ENCODE results near the gene ZFP42. TPM values are rescaled to one million over a fixed set of nuclear protein-coding genes. Genes with fewer than 3 reads are reported as not detected.

Gene ZFP42
- total RNA-seq, 1 experiment from 2014 or later, result 0.05 TPM

DNA sequence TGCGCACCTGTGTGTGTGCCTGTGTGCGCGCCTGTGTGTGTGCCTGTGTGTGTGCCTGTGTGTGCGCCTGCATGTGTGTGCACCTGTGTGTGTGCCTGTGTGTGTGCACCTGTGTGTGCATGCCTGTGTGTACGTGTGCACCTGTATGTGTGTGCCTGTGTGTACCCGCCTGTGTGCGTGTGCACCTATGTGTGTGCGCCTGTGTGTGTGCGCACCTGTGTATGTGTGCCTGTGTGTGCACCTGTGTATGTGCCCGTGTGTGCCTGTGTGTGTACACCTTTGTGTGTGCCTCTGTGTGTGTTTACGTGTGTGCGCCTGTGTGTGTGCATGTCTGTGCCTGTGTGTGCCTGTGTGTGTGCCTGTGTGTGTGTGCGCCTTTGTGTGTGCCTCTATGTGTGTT, 33.5 kb downstream of the ZFP42 start:
- CTCF ChIA-PET, result no interaction called here

DNA sequence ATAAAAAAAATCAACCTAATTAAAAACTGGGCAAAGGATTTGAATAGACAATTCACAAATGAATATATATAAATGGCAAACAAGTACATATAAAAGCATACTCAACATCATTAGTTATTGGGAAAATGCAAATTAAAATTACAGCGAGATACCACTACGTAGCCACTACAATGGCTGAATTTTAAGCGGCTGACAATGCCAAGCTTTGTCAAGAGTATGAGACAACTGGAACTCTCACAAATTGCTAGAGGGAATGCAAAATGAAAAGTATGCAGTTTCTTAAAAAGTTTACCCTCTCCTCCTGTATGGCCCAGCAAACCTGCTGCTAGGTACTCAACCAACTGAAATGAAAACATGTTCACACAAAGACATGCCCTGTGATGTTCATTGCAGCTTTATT, 34.8 kb downstream of the ZFP42 start:
- Histone ChIP-seq H3K27me3 (ENCODE audit: control insufficient read depth, insufficient read depth, low read length) (no peaks in the 10 kb centered on the region), H3K27ac (ENCODE audit: low read length) (no peak overlapping the region), H3K9me3 (ENCODE audit: control insufficient read depth, insufficient read depth, low read depth, low read length) (no peaks in the 10 kb centered on the region), H3K4me1 (ENCODE audit: control insufficient read depth, insufficient read depth, low read length) (no peaks in the 10 kb centered on the region), H3K36me3 (ENCODE audit: control insufficient read depth, insufficient read depth, low read length) (no peaks in the 10 kb centered on the region), H3K4me3 (ENCODE audit: low read depth in 2 of 2, low read length in 2 of 2) (no peak overlapping the region)
- ATAC-seq, result no peak
- intact Hi-C loops (cut with micrococcal nuclease; ENCODE audit: unreplicated experiment) (no loop called here), in situ Hi-C loops (cut with HindIII; ENCODE audit: low pct_unique_long_range_greater_than_20kb, low sequenced_read_pairs) (no loop called here)
- ChIA-PET POLR2A (no interaction called here), CTCF (no interaction called here)
- TF ChIP-seq POLR2AphosphoS5 (IDR thresholded peaks at IDR 0.05; ENCODE audit: low read depth, low read length), result no peak
- DNase-seq (ENCODE audit: low read depth, low spot score), result no peak
- BruUV-seq (replicated peaks), result no TSS peak

More for the DNA sequence above, 33.5 kb downstream of the ZFP42 start:
- H3K4me1 ChIP-seq (ENCODE audit: control insufficient read depth, insufficient read depth, low read length), result no peaks in the 10 kb centered on the region
- H3K27ac ChIP-seq (ENCODE audit: low read length), result no peak overlapping the region
- no TSS peak for BruUV-seq (replicated peaks)
- no peak overlapping the region for H3K4me3 ChIP-seq (ENCODE audit: low read depth in 2 of 2, low read length in 2 of 2)
- no peak for TF ChIP-seq TCF7L2 (IDR thresholded peaks at IDR 0.05; ENCODE audit: low read depth, low read length)
- no peak for TF ChIP-seq POLR2AphosphoS5 (IDR thresholded peaks at IDR 0.05; ENCODE audit: low read depth, low read length)
- no peak for TF ChIP-seq CTCF (IDR thresholded peaks at IDR 0.05)
- TF ChIP-seq SIN3A (IDR thresholded peaks at IDR 0.05; ENCODE audit: borderline replicate concordance, insufficient read depth, low read depth, low read length), result no peak
- TF ChIP-seq, protein P1, sequence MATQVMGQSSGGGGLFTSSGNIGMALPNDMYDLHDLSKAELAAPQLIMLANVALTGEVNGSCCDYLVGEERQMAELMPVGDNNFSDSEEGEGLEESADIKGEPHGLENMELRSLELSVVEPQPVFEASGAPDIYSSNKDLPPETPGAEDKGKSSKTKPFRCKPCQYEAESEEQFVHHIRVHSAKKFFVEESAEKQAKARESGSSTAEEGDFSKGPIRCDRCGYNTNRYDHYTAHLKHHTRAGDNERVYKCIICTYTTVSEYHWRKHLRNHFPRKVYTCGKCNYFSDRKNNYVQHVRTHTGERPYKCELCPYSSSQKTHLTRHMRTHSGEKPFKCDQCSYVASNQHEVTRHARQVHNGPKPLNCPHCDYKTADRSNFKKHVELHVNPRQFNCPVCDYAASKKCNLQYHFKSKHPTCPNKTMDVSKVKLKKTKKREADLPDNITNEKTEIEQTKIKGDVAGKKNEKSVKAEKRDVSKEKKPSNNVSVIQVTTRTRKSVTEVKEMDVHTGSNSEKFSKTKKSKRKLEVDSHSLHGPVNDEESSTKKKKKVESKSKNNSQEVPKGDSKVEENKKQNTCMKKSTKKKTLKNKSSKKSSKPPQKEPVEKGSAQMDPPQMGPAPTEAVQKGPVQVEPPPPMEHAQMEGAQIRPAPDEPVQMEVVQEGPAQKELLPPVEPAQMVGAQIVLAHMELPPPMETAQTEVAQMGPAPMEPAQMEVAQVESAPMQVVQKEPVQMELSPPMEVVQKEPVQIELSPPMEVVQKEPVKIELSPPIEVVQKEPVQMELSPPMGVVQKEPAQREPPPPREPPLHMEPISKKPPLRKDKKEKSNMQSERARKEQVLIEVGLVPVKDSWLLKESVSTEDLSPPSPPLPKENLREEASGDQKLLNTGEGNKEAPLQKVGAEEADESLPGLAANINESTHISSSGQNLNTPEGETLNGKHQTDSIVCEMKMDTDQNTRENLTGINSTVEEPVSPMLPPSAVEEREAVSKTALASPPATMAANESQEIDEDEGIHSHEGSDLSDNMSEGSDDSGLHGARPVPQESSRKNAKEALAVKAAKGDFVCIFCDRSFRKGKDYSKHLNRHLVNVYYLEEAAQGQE (IDR thresholded peaks at IDR 0.05; ENCODE audit: insufficient read depth in 1 of 2, low read depth in 2 of 2, low read length in 1 of 2), result no peak
- no peaks in the 10 kb centered on the region for H3K9me3 ChIP-seq (ENCODE audit: control insufficient read depth, insufficient read depth, low read depth, low read length)
- POLR2A ChIA-PET, result no interaction called here
- no peaks in the 10 kb centered on the region for H3K36me3 ChIP-seq (ENCODE audit: control insufficient read depth, insufficient read depth, low read length)
- in situ Hi-C loops (cut with HindIII; ENCODE audit: low pct_unique_long_range_greater_than_20kb, low sequenced_read_pairs), result no loop called here
- H3K27me3 ChIP-seq (ENCODE audit: control insufficient read depth, insufficient read depth, low read length), result no peaks in the 10 kb centered on the region
- intact Hi-C loops (cut with micrococcal nuclease; ENCODE audit: unreplicated experiment), result no loop called here
- DNase-seq (ENCODE audit: low read depth, low spot score) (no peak), ATAC-seq (no peak)

GRCh38 chr4:188031751-188032150, 36.2 kb downstream of the ZFP42 start:
- no peak for ATAC-seq
- POLR2A ChIA-PET, result interaction anchor here (1.2 kb wide), 1 partner anchor 724 kb away, joined by 3 read pairs; no protein-coding TSS in a partner anchor

More at GRCh38 chr4:188031751-188032150, 36.2 kb downstream of the ZFP42 start:
- Histone ChIP-seq H3K9me3 (ENCODE audit: control insufficient read depth, insufficient read depth, low read depth, low read length) (no peaks in the 10 kb centered on the region), H3K27me3 (ENCODE audit: control insufficient read depth, insufficient read depth, low read length) (no peaks in the 10 kb centered on the region), H3K36me3 (ENCODE audit: control insufficient read depth, insufficient read depth, low read length) (no peaks in the 10 kb centered on the region), H3K4me1 (ENCODE audit: control insufficient read depth, insufficient read depth, low read length) (no peaks in the 10 kb centered on the region), H3K4me3 (ENCODE audit: low read depth in 2 of 2, low read length in 2 of 2) (no peak overlapping the region), H3K27ac (ENCODE audit: low read length) (no peak overlapping the region)
- in situ Hi-C loops (cut with HindIII; ENCODE audit: low pct_unique_long_range_greater_than_20kb, low sequenced_read_pairs), result no loop called here
- BruUV-seq (replicated peaks), result no TSS peak
- no peak for TF ChIP-seq TCF7L2 (IDR thresholded peaks at IDR 0.05; ENCODE audit: low read depth, low read length)
- DNase-seq (ENCODE audit: low read depth, low spot score), result no peak
- CTCF ChIA-PET, result no interaction called here
- intact Hi-C loops (cut with micrococcal nuclease; ENCODE audit: unreplicated experiment), result no loop called here

All from Panc1 (cell line).